HG02840 (cell line): ENCODE measurements around the gene TJP3.

Experiments used
- ATAC-seq: cut with Tn5 transposase; IDR thresholded peaks from one replicate; pipeline ENCODE4 v1.9.1; 2021; ENCODE audit warnings: mild to moderate bottlenecking, moderate library complexity, moderate number of reproducible peaks; ENCODE audit not compliant: unreplicated experiment, low FRiP score

TJP3 gene

DNA sequence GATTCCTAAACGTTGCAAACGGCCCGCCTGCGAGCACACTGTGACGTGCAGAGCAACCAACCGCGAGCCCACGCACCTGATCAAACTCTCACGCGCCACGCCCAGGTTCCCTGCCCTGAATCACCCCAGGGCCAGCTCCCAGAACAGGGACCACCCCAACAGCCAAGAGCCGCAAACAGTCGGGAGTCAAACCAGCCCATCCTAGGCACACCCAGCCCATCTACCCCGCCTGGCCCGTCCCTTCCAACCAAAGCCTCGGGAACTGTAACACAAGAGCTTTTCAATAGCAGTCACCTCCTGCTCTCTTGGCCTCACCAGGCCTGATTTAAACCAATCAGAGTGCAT is 16.8 kb upstream of the TJP3 start:
- no peak for ATAC-seq

DNA sequence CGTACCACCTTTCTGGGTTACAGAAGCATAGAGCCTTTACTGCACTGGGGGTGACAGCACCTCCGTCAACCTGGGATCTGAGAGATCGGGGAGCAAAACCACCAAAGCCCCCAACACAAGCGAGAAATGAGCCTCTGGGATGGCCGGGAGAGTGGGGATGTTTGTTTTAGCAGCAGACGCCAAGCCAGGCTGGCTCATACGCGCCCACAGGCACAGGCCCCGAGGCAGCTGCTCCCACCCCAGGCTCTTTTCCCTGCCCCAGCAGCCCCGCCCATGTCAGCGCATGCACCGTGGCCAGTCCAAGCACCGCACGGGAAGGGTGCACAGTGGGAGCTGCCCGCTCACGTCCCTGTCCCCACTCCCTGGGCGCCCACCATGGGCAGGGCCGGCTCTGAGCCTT is 16.5 kb upstream of the TJP3 start:
- no peak for ATAC-seq

GRCh38 chr19:3692141-3693024 is 15.8 kb upstream of the TJP3 start:
- ATAC-seq: no peak

GRCh38 chr19:3693025-3693925 is 14.9 kb upstream of the TJP3 start:
- ATAC-seq: no peak

- no peak for ATAC-seq
Measured at GRCh38 chr19:3694361-3695123, 13.6 kb upstream of the TJP3 start.

DNA sequence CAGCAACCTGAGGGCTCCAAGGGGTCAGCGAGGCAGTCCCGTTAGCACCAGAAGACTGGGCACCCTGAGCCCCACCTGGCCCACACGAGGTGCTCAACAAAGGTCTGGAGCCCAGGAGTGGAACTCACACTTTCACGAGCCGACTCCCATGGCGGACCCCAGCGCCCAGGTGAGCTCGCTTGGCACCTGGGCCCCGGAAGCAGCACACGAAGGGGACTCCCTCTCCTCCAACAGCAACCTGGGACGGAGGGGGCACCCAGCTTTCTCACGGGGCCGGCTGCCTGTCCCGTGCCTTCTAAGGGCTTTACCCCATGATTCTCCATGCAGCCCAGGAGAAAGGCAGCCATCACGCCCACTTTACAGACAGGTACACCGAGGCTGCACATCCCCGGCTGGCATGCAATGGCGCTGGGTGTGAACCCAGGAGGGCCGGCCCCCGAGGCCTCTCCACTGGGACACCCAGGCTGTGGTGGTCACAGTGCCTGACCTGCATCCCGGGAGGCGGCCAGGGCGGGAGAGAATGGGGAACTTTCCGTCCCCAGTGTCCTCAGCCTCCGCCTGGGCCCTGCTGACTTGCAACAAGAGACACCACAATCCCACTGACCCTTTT is 13.0 kb upstream of the TJP3 start:
- no peak for ATAC-seq

DNA sequence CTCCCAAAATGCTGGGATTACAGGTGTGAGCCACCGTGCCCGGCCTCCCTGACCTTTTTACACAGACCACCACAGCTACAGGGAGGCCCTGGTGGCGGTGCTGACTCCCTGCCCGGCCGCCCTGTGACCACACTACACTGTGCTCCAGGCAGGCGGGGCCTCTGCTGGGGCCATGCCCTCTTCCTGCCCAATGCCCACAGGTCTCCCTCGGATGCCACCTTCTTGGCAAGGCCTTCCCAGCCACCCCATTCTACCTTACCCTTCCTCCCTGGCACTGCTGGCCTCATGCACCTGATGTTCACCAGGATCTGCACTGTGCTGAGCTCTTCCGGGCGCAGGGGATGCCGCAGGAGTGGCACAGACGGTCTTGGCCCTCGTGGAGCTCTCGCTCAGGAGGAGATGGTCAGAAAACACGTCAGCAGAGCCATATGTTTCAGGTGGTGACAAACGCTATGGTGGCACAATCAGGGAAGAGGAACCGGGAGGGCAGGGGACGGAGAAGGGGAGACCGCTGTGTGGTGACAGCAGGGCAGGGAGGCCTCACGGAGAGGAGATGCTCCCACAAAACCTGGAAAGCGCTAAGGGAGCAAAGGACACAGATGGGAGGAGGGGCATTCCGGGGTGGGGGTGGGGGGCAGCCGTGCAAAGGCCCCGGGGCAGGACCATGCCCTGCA is 12.1 kb upstream of the TJP3 start:
- no peak for ATAC-seq

GRCh38 chr19:3696660-3696995 is 11.6 kb upstream of the TJP3 start:
- ATAC-seq: no peak

DNA sequence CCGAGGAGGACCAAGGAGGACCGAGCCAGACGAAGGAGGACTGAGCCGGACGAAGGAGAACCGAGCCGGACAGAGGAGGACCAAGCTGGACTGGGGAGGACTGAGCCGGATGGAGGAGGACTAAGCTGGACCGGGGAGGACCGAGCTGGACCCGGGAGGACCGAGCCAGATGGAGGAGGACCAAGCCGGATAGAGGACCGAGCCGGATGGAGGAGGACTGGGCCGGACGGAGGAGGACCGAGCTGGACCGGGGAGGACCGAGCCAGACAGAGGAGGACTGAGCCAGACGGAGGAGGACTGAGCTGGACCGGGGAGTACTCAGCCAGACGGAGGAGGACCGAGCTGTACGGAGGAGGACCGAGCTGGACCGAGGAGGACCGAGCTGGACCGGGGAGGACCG is 11.1 kb upstream of the TJP3 start:
- ATAC-seq: no peak

GRCh38 chr19:3697671-3698385 is 10.4 kb upstream of the TJP3 start:
- no peak for ATAC-seq

DNA sequence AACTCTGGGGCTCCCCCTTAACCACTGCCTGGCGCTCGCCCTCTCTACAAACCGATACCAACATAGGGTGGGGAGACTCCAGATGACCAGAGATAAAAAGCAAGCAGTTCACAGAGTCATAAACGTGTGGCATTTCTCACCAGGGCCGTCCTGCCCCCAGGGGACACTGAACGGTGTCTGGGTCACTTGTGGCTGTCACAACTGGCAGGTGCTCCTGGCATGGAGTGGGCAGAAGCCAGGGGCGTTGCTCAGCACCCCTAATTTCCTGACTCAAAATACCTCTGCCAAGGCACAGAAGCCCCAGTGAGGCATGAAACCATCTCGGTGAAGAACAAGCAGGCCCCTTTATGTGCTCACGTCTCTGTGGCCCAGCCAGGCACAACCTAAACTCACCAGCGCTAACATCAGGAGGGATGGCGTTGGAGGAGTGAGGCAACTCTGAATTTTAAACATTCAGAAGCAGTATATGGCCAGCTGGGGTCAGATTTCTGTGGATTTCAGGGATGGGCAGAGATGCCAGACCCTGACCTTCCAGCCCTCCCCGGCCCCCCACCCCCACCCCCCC is 9.7 kb upstream of the TJP3 start:
- ATAC-seq: no peak

DNA sequence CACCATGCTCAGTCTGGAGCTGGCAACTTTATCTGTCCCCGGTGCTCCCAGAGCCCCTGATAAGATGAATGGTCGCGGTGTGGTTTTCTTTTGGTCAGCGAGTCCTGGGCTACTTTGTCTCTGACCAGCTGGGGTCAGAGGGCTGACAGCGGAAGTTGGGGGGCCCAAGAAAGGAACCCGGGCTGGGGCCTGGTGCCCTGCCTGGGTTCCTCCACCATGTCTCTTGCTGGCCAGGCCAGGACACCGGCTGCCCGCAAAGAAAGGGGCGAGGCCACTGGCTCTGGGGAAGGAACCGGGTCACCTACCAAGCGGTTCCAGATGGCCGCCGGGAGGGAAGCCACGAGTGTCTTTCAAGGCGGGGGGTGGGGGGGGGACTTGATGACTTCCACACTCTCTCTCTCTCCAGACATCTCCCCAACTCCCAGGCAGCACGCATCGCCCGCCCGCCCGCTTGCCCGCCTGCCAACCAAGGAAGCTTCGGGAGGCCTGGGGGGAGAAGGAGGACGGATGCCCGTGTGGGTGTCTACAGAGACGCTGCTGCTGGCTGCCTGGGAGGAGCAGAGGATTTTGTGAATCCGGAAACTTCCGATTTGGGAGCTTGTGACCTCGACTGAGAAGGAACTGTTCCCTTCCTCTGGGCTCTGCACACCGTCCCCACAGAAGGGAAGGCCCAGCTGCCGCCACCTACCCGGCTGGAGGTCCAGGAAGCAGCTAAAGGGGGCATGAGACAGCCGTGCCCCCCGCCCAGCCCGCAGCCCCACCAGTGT is 9.0 kb upstream of the TJP3 start:
- no peak for ATAC-seq

- peak; percentile 11 for ATAC-seq
Measured at GRCh38 chr19:3699741-3700241, 8.4 kb upstream of the TJP3 start.

GRCh38 chr19:3700242-3701032 is 7.7 kb upstream of the TJP3 start, which contains the start of gene PIP5K1C:
TSS of gene PIP5K1C (minus strand) at chr19:3700468. CDS start at chr19:3700390, 78 bp downstream.
- peak; percentile 87 for ATAC-seq

DNA sequence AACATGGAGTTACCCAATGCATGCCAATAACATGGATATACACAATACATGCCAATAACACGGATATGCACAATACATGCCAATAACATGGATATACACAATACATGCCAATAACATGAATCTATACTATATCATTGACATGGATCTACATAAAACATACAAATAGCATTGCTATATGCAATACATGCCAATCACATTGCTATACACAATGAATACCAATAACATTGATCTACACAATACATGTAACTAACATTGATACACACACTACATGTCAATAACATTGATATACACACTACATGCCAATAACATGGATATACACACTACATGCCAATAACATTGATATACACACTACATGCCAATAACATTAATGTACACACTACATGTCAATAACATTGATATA is 7.0 kb upstream of the TJP3 start:
- ATAC-seq: no peak

GRCh38 chr19:3707868-3708206 is 347 bp upstream of the TJP3 start:
- no peak for ATAC-seq

DNA sequence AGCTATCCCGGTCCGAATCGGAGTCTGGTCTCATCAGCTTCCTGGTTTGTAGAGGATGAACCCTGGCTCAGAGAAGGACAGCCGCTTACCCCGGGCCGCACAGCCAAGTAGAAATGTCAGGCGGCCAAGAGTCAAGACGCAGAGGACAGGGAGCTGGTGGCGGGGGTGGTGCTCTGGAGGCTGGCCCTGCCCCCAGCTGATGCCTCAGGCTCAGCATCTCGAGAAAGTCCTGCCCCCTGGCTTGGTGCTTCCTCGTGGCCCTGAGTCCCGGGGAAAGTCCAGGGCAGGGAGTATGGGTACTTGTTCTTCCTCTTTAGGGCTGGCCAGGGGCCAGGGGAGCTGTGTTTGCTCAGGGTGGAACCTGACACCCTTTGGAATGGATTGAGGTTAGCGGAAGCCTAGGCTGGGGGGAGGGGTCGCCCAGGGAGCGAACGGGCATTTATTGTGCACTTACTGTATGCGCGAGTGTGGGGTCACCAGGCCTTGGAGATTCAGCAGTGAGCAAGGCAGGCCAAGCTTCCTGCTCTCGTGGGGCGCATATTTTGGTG is 2.2 kb downstream of the TJP3 start:
- no peak for ATAC-seq
